A673 (cell line): Measurements from ENCODE around the gene NPEPL1. TPM values are rescaled to one million over a fixed set of nuclear protein-coding genes. Genes with fewer than 3 reads are reported as not detected.

Source experiments
- BruUV-seq: library from RNA; stranded (reverse); fragments of 400-500 nt; replicated peaks from 2 replicates; lab custom pipeline; 2021; lab: Mats Ljungman, UMichigan
- CTCF ChIA-PET: fragments of 300-600 bp; sonication (Branson Sonifier 250); formaldehyde crosslinking; loops from one replicate; lab custom pipeline; 2022; ENCODE audit warnings: antibody characterized with exemption; lab: Charles Lee
- POLR2A ChIA-PET: fragments of 300-600 bp; sonication (Branson Sonifier 250); formaldehyde crosslinking; loops from one replicate; lab custom pipeline; 2022; ENCODE audit warnings: antibody characterized with exemption; ENCODE audit not compliant: low non-redundant PET; lab: Charles Lee
- DNase-seq: peaks from one replicate; pipeline ENCODE4 v3.0.0-alpha.2; 2015; ENCODE audit warnings: low spot score
- H3K27ac ChIP-seq: fragments of 200-600 bp; sonication (generic); 2 replicates; pipeline ENCODE4 v1.5.1; 2016; ENCODE audit warnings: mixed run types, low read depth, mild to moderate bottlenecking, mixed read lengths, antibody characterized with exemption, low read length; ENCODE audit not compliant: poor library complexity, severe bottlenecking
- H3K27me3 ChIP-seq: fragments of 200-600 bp; sonication (generic); replicated peaks from 2 replicates; pipeline ENCODE4 v1.6.1; 2017; ENCODE audit warnings: mixed run types, low read depth, mild to moderate bottlenecking, mixed read lengths, antibody characterized with exemption, low read length; ENCODE audit not compliant: insufficient read depth, poor library complexity
- H3K36me3 ChIP-seq: fragments of 200-600 bp; sonication (generic); 2 replicates; pipeline ENCODE4 v1.6.1; 2016; ENCODE audit warnings: mixed run types, mild to moderate bottlenecking, mixed read lengths, antibody characterized with exemption, low read length; ENCODE audit not compliant: insufficient read depth, poor library complexity, severe bottlenecking
- H3K4me1 ChIP-seq: fragments of 200-600 bp; sonication (generic); 2 replicates; pipeline ENCODE4 v1.6.1; 2017; ENCODE audit warnings: mixed run types, mild to moderate bottlenecking, mixed read lengths, antibody characterized with exemption, low read length; ENCODE audit not compliant: insufficient read depth, poor library complexity, severe bottlenecking
- H3K4me3 ChIP-seq: fragments of 200-600 bp; sonication (generic); 2 replicates; pipeline ENCODE4 v1.5.1; 2016; ENCODE audit warnings: low read depth, mixed run types, mild to moderate bottlenecking, mixed read lengths, low read length; ENCODE audit not compliant: poor library complexity, severe bottlenecking
- H3K9me3 ChIP-seq: fragments of 200-600 bp; sonication (generic); 2 replicates; pipeline ENCODE4 v1.6.1; 2016; ENCODE audit warnings: mixed run types, low read depth, mild to moderate bottlenecking, mixed read lengths, antibody characterized with exemption, low read length; ENCODE audit not compliant: poor library complexity, severe bottlenecking
- EZH2 ChIP-seq: fragments of 200-600 bp; sonication (generic); IDR thresholded peaks from 2 replicates; pipeline ENCODE4 v1.6.1; 2017; ENCODE audit warnings: borderline replicate concordance, low read depth, mild to moderate bottlenecking, mixed read lengths, antibody characterized with exemption, low read length; ENCODE audit not compliant: poor library complexity, severe bottlenecking
- intact Hi-C: fragments of 100-400 bp; cut with micrococcal nuclease; formaldehyde crosslinking; loops from one replicate; pipeline ENCODE4 v1.10.0; 2022; ENCODE audit not compliant: unreplicated experiment
- total RNA-seq: library from RNA; stranded (reverse); gene quantifications from 2 replicates; pipeline ENCODE4 v1.2.3, GENCODE V29; 2021
- TF ChIP-seq, protein P1 (sequence below): fragments of 300-800, 200-600 bp; sonication (generic); conservative IDR thresholded peaks from 2 replicates; pipeline ENCODE4 v1.5.1; 2017; ENCODE audit warnings: low read depth, mild to moderate bottlenecking, antibody characterized with exemption, low read length, moderate library complexity, mixed read lengths

Gene NPEPL1
- total RNA-seq, 1 experiment from 2014 or later = 15.8 TPM

DNA sequence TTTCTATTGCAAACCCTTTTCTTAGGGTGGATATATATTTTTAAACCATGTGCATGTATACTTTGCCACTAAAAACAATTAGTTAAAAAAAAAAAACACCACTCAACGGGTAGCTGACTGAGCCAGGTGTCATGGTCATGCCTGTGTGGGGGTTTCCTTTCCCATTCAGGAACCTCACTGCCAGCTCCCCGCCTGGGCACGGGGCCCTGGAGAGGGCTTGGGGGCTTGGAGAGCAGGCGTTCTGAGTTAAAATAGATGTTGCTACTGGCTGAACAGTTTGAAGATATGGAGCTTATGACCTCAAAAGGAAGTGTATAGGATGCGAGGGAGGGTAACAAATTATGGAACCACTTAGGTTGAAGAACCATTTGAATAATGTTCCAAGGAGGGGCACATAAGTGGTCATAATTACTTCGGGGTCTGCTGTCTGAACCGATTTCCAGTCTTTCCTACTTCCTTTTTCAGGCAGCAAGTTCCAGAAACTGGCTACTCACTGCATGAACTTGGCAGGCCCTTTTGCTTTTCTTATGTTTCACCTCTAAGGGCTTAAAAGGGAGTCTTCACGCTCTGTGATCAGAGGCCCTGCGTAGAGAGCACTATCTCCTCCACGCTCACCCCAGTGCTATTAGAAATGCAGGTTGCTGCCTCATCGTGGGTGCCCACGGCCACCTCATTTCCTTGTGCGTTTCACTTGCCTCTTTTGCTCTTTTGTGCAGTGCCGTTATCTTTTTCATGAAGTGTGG is 31.6 kb upstream of the NPEPL1 start:
- Histone ChIP-seq H3K4me1 (peaks cover 12% of the 10 kb centered on the region), H3K27ac (no peak overlapping the region), H3K27me3 (no peaks in the 10 kb centered on the region), H3K36me3 (peaks cover 3% of the 10 kb centered on the region), H3K9me3 (no peaks in the 10 kb centered on the region), H3K4me3 (no peak overlapping the region)
- intact Hi-C loops = no loop called here
- CTCF ChIA-PET = no interaction called here
- POLR2A ChIA-PET = no interaction called here
- TF ChIP-seq EZH2 = no peak
- TF ChIP-seq, protein P1, sequence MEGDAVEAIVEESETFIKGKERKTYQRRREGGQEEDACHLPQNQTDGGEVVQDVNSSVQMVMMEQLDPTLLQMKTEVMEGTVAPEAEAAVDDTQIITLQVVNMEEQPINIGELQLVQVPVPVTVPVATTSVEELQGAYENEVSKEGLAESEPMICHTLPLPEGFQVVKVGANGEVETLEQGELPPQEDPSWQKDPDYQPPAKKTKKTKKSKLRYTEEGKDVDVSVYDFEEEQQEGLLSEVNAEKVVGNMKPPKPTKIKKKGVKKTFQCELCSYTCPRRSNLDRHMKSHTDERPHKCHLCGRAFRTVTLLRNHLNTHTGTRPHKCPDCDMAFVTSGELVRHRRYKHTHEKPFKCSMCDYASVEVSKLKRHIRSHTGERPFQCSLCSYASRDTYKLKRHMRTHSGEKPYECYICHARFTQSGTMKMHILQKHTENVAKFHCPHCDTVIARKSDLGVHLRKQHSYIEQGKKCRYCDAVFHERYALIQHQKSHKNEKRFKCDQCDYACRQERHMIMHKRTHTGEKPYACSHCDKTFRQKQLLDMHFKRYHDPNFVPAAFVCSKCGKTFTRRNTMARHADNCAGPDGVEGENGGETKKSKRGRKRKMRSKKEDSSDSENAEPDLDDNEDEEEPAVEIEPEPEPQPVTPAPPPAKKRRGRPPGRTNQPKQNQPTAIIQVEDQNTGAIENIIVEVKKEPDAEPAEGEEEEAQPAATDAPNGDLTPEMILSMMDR = no peak
- no peak for DNase-seq
- BruUV-seq = no TSS peak

DNA sequence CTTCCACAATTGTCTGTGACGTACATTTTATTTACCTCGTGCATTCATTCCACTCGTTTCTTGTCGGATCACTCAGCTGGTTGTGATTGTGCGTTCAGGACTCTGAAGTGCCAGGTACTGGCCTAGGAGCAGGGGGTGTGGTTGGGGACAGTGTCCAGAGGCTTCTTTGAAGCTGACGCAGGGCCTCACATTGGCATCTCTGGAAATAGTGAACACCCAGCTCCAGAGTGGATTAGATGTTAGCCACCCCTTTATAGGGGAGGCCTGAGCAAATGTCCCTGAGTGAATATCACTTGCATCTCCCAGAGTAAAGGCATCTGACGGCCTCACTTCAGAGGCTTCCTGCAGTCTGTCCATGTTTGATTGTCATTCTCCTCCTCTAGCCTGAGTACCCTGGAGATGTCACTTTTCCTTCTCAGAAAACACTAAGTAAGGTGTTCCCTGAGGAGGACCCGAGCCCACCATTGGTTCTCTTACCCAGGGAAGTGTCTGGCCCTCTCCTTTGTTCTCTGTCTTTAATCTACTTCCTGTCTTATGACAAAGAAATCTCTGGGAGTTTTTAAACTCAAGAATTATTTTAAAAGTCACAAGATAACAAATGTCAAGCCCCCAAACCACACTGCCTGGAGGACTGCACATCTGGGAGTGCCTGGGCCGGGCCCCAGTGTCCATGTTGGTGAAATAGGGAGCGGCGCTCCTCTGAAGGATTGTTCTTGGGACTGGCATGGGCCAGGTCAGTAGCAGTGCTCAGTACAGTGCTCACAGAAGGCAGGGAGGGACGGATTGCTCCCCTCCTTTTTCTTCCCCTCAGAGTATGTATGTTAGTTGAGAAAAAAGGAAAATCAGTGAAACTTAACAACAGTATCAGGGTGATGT is 30.8 kb upstream of the NPEPL1 start:
- ChIA-PET CTCF (no interaction called here), POLR2A (no interaction called here)
- Histone ChIP-seq H3K27ac (no peak overlapping the region), H3K27me3 (no peaks in the 10 kb centered on the region), H3K36me3 (peaks cover 3% of the 10 kb centered on the region), H3K4me1 (peaks cover 8% of the 10 kb centered on the region), H3K9me3 (no peaks in the 10 kb centered on the region), H3K4me3 (no peak overlapping the region)
- TF ChIP-seq, protein P1 = no peak
- TF ChIP-seq EZH2 = no peak
- no peak for DNase-seq
- intact Hi-C loops = no loop called here
- no TSS peak for BruUV-seq

DNA sequence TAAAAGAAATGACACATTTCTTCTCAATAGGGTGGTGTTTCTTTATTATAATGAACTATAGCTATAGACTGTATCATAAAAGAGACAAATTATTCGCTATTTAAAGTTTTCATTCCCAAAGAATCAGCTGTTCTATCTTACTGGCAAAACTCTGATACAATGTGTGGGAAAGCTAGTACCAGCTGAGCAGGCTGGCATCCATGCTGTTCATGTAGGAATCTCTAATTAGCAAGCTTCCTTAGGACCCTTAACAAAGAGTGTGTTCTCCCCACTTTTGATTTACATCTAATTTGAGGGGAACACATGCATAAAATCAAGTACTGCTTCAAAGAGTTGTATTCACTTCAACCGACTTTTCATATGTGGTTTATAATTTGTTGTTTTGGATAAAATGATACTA is 28.3 kb upstream of the NPEPL1 start:
- no TSS peak for BruUV-seq
- ChIA-PET CTCF (no interaction called here), POLR2A (no interaction called here)
- no peak for TF ChIP-seq EZH2
- TF ChIP-seq, protein P1 = no peak
- H3K4me1 ChIP-seq = no peaks in the 10 kb centered on the region
- H3K27me3 ChIP-seq = no peaks in the 10 kb centered on the region
- H3K27ac ChIP-seq = no peak overlapping the region
- no peaks in the 10 kb centered on the region for H3K9me3 ChIP-seq
- DNase-seq = no peak
- no peak overlapping the region for H3K4me3 ChIP-seq
- intact Hi-C loops = no loop called here
- peaks cover 14% of the 10 kb centered on the region for H3K36me3 ChIP-seq
